OCI-LY7 (cell line): ENCODE data around the gene ZDHHC4. TPM values are rescaled to one million over a fixed set of nuclear protein-coding genes. Genes with fewer than 3 reads are reported as not detected.

Source experiments
- BruUV-seq: library from RNA; stranded (reverse); fragments of 400-500 nt; replicated peaks from 2 replicates; lab custom pipeline; 2021; lab: Mats Ljungman, UMichigan
- CTCF ChIA-PET: fragments of 300-600 bp; sonication (Branson Sonifier 250); formaldehyde crosslinking; loops from one replicate; lab custom pipeline; 2022; ENCODE audit warnings: antibody characterized with exemption; ENCODE audit not compliant: unreplicated experiment; lab: Charles Lee
- POLR2A ChIA-PET: fragments of 300-600 bp; sonication (Branson Sonifier 250); formaldehyde crosslinking; loops from one replicate; lab custom pipeline; 2022; ENCODE audit warnings: antibody characterized with exemption; lab: Charles Lee
- DNase-seq: peaks from one replicate; pipeline ENCODE4 v3.0.0-alpha.2; 2015; ENCODE audit warnings: low spot score
- H2AFZ ChIP-seq: fragments of 200-600 bp; sonication (generic), shearing (Covaris generic); 2 replicates; pipeline ENCODE4 v1.6.1; 2014; ENCODE audit warnings: mild to moderate bottlenecking, antibody characterized with exemption, low read length, moderate library complexity
- H3K27ac ChIP-seq: fragments of 200-600 bp; sonication (generic); 2 replicates; pipeline ENCODE4 v1.5.1; 2014; ENCODE audit warnings: mixed run types, low read depth, mild to moderate bottlenecking, moderate library complexity, low read length, inconsistent platforms; ENCODE audit not compliant: poor library complexity, severe bottlenecking
- H3K36me3 ChIP-seq: fragments of 200-600 bp; sonication (generic); 2 replicates; pipeline ENCODE4 v1.6.1; 2014; ENCODE audit warnings: mild to moderate bottlenecking, antibody characterized with exemption, low read length, moderate library complexity, mixed read lengths; ENCODE audit not compliant: insufficient read depth
- H3K4me1 ChIP-seq: fragments of 200-600 bp; sonication (generic); 2 replicates; pipeline ENCODE4 v1.5.1; 2014; ENCODE audit warnings: mild to moderate bottlenecking, low read length; ENCODE audit not compliant: insufficient read depth, poor library complexity, severe bottlenecking
- H3K4me2 ChIP-seq: fragments of 200-600 bp; sonication (generic); 2 replicates; pipeline ENCODE4 v1.6.1; 2014; ENCODE audit warnings: mild to moderate bottlenecking, low read length
- H3K4me3 ChIP-seq: fragments of 200-600 bp; sonication (generic); 2 replicates; pipeline ENCODE4 v1.5.1; 2014; ENCODE audit warnings: mild to moderate bottlenecking, low read depth, low read length; ENCODE audit not compliant: poor library complexity, severe bottlenecking
- H3K79me2 ChIP-seq: fragments of 200-600 bp; sonication (generic); 2 replicates; pipeline ENCODE4 v1.6.1; 2016; ENCODE audit warnings: low read depth, mild to moderate bottlenecking, low read length, moderate library complexity, mixed read lengths; ENCODE audit not compliant: insufficient read depth
- H3K9me2 ChIP-seq: fragments of 200-600 bp; sonication (generic); 2 replicates; pipeline ENCODE4 v1.6.1; 2016; ENCODE audit warnings: mild to moderate bottlenecking, low read length, mixed read lengths; ENCODE audit not compliant: insufficient read depth
- H3K9me3 ChIP-seq: fragments of 200-600 bp; sonication (generic); 2 replicates; pipeline ENCODE4 v1.6.1; 2014; ENCODE audit warnings: mild to moderate bottlenecking, mixed run types, low read length, mixed read lengths
- H4K20me1 ChIP-seq: fragments of 200-600 bp; sonication (generic); 2 replicates; pipeline ENCODE4 v1.6.1; 2014; ENCODE audit warnings: mild to moderate bottlenecking, antibody characterized with exemption, low read length, moderate library complexity, mixed read lengths; ENCODE audit not compliant: insufficient read depth
- EZH2phosphoT487 ChIP-seq: fragments of 200-600 bp; sonication (generic); IDR thresholded peaks from 2 replicates; pipeline ENCODE4 v1.6.1; 2018; ENCODE audit warnings: low read depth, borderline replicate concordance, mild to moderate bottlenecking, mixed run types, antibody characterized with exemption, low read length, moderate library complexity, mixed read lengths
- intact Hi-C: fragments of 100-400 bp; cut with micrococcal nuclease; formaldehyde crosslinking; loops from one replicate; pipeline ENCODE4 v1.10.0; 2022; ENCODE audit not compliant: unreplicated experiment
- total RNA-seq, 2 experiments: library from RNA; depleted of rRNA in 1 of 2; stranded (reverse); fragments of >200 nt in 1 of 2; shearing (Covaris generic) in 1 of 2; gene quantifications; 2 replicates each; pipeline ENCODE4 v1.2.3, GENCODE V29; 2014 to 2022
- TF ChIP-seq, protein P1 (sequence below): fragments of 200-600 bp; sonication (generic); conservative IDR thresholded peaks from 2 replicates; pipeline ENCODE4 v1.5.1; 2014; ENCODE audit warnings: mild to moderate bottlenecking, antibody characterized with exemption, low read length, moderate library complexity, mixed read lengths

The ZDHHC4 gene
- total RNA-seq, 2 experiments from 2014 or later, result 76.4 to 92.7 TPM

DNA sequence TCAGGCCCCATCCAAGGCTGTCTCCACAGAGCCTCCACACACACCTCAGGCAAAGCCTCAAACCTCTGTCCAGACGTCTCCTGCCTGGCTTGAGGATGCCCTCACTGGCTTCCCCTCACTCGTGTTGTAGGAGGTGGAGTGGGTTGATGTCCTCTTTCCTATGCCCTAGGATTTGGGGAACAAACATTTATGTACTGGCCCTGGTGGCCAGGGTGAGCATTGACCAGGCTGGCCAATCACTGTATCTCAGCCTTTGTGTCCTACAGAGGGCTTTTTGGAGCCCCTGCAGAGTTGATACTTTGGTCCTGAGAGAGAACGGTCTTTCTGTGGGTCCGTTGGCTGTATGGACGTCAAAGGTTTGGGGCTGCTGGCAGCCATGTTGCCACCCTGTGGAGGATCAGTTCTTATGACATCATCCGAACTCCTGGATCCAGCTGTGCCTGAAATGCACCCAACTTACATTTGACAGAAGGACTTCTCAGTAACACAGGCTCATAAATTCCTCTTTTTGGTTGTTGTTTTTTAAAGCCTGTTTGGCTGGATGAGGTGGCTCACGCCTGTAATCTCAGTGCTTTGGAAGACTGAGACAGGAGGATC, 23.7 kb upstream of the ZDHHC4 start:
- Histone ChIP-seq H4K20me1 (no peaks in the 10 kb centered on the region), H3K4me2 (no peak overlapping the region), H3K27ac (no peak overlapping the region), H3K4me3 (no peak overlapping the region), H3K9me3 (no peaks in the 10 kb centered on the region), H2AFZ (no peak overlapping the region), H3K79me2 (no peaks in the 10 kb centered on the region), H3K36me3 (no peaks in the 10 kb centered on the region), H3K4me1 (no peaks in the 10 kb centered on the region), H3K9me2 (no peaks in the 10 kb centered on the region)
- POLR2A ChIA-PET, result interaction anchor here (0.7 kb wide), 1 partner anchor 42 kb away, joined by 5 read pairs; no protein-coding TSS in a partner anchor
- DNase-seq, result no peak
- TF ChIP-seq EZH2phosphoT487, result no peak
- TF ChIP-seq, protein P1, sequence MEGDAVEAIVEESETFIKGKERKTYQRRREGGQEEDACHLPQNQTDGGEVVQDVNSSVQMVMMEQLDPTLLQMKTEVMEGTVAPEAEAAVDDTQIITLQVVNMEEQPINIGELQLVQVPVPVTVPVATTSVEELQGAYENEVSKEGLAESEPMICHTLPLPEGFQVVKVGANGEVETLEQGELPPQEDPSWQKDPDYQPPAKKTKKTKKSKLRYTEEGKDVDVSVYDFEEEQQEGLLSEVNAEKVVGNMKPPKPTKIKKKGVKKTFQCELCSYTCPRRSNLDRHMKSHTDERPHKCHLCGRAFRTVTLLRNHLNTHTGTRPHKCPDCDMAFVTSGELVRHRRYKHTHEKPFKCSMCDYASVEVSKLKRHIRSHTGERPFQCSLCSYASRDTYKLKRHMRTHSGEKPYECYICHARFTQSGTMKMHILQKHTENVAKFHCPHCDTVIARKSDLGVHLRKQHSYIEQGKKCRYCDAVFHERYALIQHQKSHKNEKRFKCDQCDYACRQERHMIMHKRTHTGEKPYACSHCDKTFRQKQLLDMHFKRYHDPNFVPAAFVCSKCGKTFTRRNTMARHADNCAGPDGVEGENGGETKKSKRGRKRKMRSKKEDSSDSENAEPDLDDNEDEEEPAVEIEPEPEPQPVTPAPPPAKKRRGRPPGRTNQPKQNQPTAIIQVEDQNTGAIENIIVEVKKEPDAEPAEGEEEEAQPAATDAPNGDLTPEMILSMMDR, result no peak
- BruUV-seq, result no TSS peak
- intact Hi-C loops, result no loop called here
- CTCF ChIA-PET, result no interaction called here

GRCh38 chr7:6554848-6555247, 22.4 kb upstream of the ZDHHC4 start:
- H3K9me2 ChIP-seq, result no peaks in the 10 kb centered on the region
- DNase-seq, result no peak
- no peaks in the 10 kb centered on the region for H3K9me3 ChIP-seq
- TF ChIP-seq, protein P1, result no peak
- no peak for TF ChIP-seq EZH2phosphoT487
- H3K79me2 ChIP-seq, result no peaks in the 10 kb centered on the region
- ChIA-PET CTCF (interaction anchor here (0.6 kb wide), 1 partner anchor 38 kb away, joined by 4 read pairs; no protein-coding TSS in a partner anchor), POLR2A (no interaction called here)
- H3K4me2 ChIP-seq, result no peak overlapping the region
- no TSS peak for BruUV-seq
- no peaks in the 10 kb centered on the region for H3K36me3 ChIP-seq
- H3K4me3 ChIP-seq, result no peak overlapping the region
- H2AFZ ChIP-seq, result peak overlapping the region; percentile 50; the same call in 1 of the 2 replicates
- no peaks in the 10 kb centered on the region for H4K20me1 ChIP-seq
- H3K27ac ChIP-seq, result no peak overlapping the region
- intact Hi-C loops, result no loop called here
- H3K4me1 ChIP-seq, result no peaks in the 10 kb centered on the region

GRCh38 chr7:6556196-6556595, 21.1 kb upstream of the ZDHHC4 start:
- no peak overlapping the region for H2AFZ ChIP-seq
- no peak overlapping the region for H3K4me2 ChIP-seq
- no peak overlapping the region for H3K4me3 ChIP-seq
- no peaks in the 10 kb centered on the region for H3K9me2 ChIP-seq
- TF ChIP-seq, protein P1, result peak; percentile 73
- no peak for TF ChIP-seq EZH2phosphoT487
- POLR2A ChIA-PET, result no interaction called here
- no peaks in the 10 kb centered on the region for H3K4me1 ChIP-seq
- no TSS peak for BruUV-seq
- no peaks in the 10 kb centered on the region for H3K36me3 ChIP-seq
- no peak overlapping the region for H3K27ac ChIP-seq
- peak; percentile 51 for DNase-seq
- CTCF ChIA-PET, result no interaction called here
- H3K9me3 ChIP-seq, result no peaks in the 10 kb centered on the region
- intact Hi-C loops, result no loop called here
- no peaks in the 10 kb centered on the region for H4K20me1 ChIP-seq
- H3K79me2 ChIP-seq, result no peaks in the 10 kb centered on the region
